GM13976 (cell line): Measurements from ENCODE around the gene RRP7A.
"Not testable (repeated sequence)": the region's sequence is repeated elsewhere in the genome, so short reads cannot be mapped to it uniquely, and the experiment has no call there.

ENCODE experiments used
- DNase-seq: peaks from one replicate; pipeline ENCODE4 v3.0.0; 2012; ENCODE audit warnings: low spot score
- CTCF ChIP-seq: IDR thresholded peaks from 2 replicates; pipeline ENCODE4 v1.5.1; 2012; ENCODE audit warnings: borderline replicate concordance, mild to moderate bottlenecking; ENCODE audit not compliant: insufficient read depth; ENCODE audit errors: extremely low read depth, missing control alignments, control extremely low read depth
- in situ Hi-C: fragments of 300-500 bp; cut with MboI; formaldehyde crosslinking; loops from one replicate; pipeline ENCODE4 v1.12.0; 2022; ENCODE audit warnings: low sequenced_read_pairs, mixed read lengths, inconsistent platforms; ENCODE audit not compliant: unreplicated experiment

Gene RRP7A

GRCh38 chr22:42493393-42493792 lies 26.2 kb downstream of the RRP7A start:
- TF ChIP-seq CTCF: no peak
- no peak for DNase-seq
- in situ Hi-C loops: no loop called here

DNA sequence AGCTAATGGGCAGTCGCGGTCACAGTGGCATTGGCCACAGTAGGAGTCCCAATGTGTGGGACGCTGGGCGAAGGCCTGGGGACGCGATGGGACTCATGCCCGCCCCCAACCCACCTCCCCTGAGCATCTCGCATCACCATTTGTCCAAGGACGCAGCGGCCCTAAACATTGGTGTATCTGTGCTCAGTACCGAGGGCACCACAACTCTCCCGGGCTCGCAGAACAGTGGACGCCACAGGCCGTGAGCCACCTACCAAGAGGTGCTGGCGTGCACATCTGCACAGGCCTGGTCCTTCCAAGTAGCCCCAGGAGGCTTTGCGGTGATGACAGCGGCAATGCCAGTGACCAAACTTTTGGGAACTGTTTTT lies 27.3 kb downstream of the RRP7A start:
- no peak for DNase-seq
- in situ Hi-C loops: no loop called here
- TF ChIP-seq CTCF: no peak

- DNase-seq: no peak
- TF ChIP-seq CTCF: no peak
- in situ Hi-C loops: no loop called here
Observed at GRCh38 chr22:42490243-42490832, 29.3 kb downstream of the RRP7A start.

DNA sequence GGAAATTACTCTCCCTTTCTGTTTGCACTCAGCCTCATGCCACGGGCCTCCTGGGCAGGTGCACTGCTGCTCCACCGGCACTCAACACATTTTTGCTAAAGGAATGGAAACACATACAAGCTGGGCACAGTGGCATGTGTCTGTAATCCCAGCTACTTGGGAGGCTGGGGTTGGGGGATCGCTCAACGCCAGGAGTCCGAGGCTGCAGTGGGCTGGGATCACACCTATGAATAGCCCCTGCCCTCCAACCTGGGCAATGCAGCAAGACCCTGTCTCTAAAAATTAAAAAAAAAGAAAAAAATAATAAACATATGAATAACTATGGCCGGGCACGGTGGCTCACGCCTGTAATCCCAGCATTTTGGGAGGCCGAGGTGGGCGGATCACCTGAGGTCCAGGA lies 30.6 kb downstream of the RRP7A start:
- in situ Hi-C loops: no loop called here
- no peak for DNase-seq
- no peak for TF ChIP-seq CTCF

- TF ChIP-seq CTCF: no peak
- DNase-seq: no peak
- in situ Hi-C loops: no loop called here
Observed at GRCh38 chr22:42484506-42484905, 35.1 kb downstream of the RRP7A start.

DNA sequence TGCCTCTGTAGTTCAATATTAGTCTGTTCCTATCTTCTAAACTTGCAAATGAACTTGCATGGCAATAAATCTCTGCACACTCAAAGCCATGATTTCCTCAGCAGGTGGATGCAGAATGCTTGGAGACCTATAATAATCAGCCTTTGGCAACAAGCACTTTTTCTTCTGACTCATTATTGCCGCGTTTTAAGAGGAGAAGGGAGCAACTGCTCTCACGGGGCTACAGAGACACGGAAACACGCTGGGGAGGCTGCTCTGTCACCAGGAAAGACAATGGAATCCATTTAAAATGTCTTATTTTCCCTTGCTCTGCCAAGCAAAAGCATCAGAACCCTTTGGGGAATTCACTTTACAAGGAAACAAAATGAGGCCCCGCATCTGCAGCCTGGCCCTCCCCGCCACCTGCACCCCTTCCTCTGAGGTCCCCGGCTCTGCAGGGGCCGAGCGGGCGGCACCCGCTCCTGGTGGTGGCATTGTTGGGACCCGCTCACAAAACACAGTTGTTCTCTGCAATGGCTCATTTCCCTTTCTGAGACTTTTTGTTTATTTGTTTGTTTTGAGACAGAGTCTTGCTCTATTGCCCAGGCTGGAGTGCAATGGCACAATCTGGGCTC lies 35.9 kb downstream of the RRP7A start:
- in situ Hi-C loops, DNase-seq: not testable (repeated sequence)

DNA sequence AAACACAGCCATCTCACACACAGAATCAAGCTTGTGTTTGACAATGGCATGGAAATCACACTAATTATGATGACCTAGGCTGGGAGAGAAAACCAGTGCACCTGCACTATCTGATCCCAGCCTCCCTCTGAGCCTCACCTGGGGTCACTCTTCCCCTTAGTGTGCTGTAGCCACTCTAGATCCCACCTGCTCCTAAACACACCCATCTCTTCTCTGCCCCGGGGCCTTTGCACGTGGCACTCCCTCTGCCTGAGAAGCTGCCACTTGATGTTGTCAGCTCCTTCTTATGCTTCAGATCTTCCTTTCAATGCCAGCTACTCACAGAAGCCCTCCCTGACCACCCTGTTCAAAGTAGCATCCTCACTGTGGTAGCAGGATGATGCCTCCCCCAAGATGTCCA lies 44.5 kb downstream of the RRP7A start:
- TF ChIP-seq CTCF: no peak
- in situ Hi-C loops: no loop called here
- DNase-seq: no peak
